ENCODE data around the gene WNT9A. TPM values are rescaled to one million over a fixed set of nuclear protein-coding genes. Genes with fewer than 3 reads are reported as not detected.

The WNT9A gene
- polyA plus RNA-seq, 1 of the 3 experiments (the other 2 are of a cell fraction): 0.31 TPM

GRCh38 chr1:227890451-227891222 lies 57.1 kb downstream of the WNT9A start:
- Histone ChIP-seq H3K27me3 (ENCODE audit: insufficient read depth) (no peaks in the 10 kb centered on the region), H2AFZ (ENCODE audit: low read depth) (no peak overlapping the region), H4K20me1 (ENCODE audit: insufficient read depth) (no peaks in the 10 kb centered on the region), H3K27ac (ENCODE audit: low read depth in 2 of 2, low read length in 1 of 2) (no peak overlapping the region), H3K4me3 (ENCODE audit: low read depth in 2 of 2, low read length in 1 of 2) (no peak overlapping the region), H3K9ac (no peak overlapping the region), H3K9me2 (no peaks in the 10 kb centered on the region), H3K9me3 (no peaks in the 10 kb centered on the region), H3K36me3 (replicated peaks in 1 of 2; ENCODE audit: control insufficient read depth in 1 of 2, insufficient read depth in 2 of 2, low read length in 1 of 2) (no peaks in the 10 kb centered on the region), H3K4me2 (no peak overlapping the region), H3F3A (replicated peaks; ENCODE audit: insufficient read depth) (no peaks in the 10 kb centered on the region), H3K4me1 (ENCODE audit: control insufficient read depth in 1 of 2, insufficient read depth in 2 of 2, low read depth in 1 of 2, low read length in 1 of 2) (no peaks in the 10 kb centered on the region; a peak in 1 of 4 replicates), H3K79me2 (ENCODE audit: insufficient read depth) (no peaks in the 10 kb centered on the region)
- POLR2A ChIA-PET: no interaction called here
- TF ChIP-seq REST (IDR thresholded peaks at IDR 0.05; ENCODE audit: low read depth, low read length) (no peak), CTCF (IDR thresholded peaks at IDR 0.05) (no peak), IRF3 (IDR thresholded peaks at IDR 0.05; ENCODE audit: low read depth, low read length) (no peak), TEAD4 (IDR thresholded peaks at IDR 0.05; ENCODE audit: borderline replicate concordance, insufficient read depth) (no peak), RFX5 (IDR thresholded peaks at IDR 0.05; ENCODE audit: low read length) (no peak), NRF1 (IDR thresholded peaks at IDR 0.05; ENCODE audit: low read depth, low read length) (no peak), PBX3 (IDR thresholded peaks at IDR 0.05) (no peak), ELF1 (IDR thresholded peaks at IDR 0.05) (no peak), FOSL2 (IDR thresholded peaks at IDR 0.05; ENCODE audit: borderline replicate concordance, low read depth) (no peak), ZBTB33 (IDR thresholded peaks at IDR 0.05; ENCODE audit: borderline replicate concordance, low read depth) (no peak), EZH2phosphoT487 (IDR thresholded peaks at IDR 0.05; ENCODE audit: borderline replicate concordance, low read depth) (no peak), POLR2AphosphoS5 (IDR thresholded peaks at IDR 0.05; ENCODE audit: low read depth, low read length) (no peak)
- DNase-seq: peak; percentile 20
- 88% methylated on average over 3 of the region's 13 CpGs for WGBS (ENCODE audit: low lambda C conversion rate)
- CTCF ChIA-PET: no interaction called here

Measured in SK-N-SH (cell line).